ENCODE measurements around the gene SRSF5.
A peak's percentile ranks its signal among the peaks of the same experiment; 100 is the strongest.

The SRSF5 gene

DNA sequence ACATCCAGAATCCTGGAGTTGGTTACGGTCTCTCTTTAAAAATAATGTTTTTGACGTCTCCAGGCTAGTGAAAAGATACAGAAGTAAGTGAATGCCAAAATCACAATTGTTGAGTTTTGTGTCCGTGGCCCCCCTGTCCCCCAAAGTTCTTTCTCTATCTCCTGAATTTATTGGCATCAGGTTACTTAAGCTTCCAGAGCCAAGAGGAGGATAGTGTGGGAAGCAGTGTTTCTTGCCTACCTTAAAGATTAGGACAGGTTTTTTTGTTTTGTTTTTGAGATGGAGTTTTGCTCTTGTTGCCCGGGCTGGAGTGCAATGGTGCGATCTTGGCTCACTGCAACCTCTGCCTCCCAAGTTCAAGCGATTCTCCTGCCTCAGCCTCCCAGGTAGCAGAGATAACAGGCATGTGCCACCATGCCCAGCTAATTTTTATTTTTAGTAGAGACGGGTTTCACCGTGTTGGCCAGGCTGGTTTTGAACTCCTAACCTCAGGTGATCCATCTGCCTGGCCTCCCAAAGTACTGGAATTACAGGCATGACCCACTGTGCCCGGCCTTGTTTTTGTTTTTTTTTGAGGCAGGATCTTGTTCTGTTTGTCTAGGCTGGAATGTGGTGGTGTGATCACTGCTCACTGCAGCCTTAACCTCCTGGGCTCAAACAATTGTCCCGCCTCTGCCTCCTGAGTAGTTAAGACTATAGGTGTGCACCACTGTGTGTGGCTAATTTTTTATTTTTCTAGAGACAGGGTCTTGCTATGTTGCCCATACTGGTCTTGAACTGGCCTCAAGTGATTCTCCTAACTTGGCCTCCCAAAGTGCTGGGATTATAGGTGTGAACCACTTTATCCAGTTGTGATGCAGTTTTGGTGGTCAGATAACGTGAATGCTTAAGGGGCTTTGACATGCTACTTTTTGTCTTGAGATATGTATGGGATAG, 5.4 kb downstream of the SRSF5 start:
- DNase-seq: no peak

DNA sequence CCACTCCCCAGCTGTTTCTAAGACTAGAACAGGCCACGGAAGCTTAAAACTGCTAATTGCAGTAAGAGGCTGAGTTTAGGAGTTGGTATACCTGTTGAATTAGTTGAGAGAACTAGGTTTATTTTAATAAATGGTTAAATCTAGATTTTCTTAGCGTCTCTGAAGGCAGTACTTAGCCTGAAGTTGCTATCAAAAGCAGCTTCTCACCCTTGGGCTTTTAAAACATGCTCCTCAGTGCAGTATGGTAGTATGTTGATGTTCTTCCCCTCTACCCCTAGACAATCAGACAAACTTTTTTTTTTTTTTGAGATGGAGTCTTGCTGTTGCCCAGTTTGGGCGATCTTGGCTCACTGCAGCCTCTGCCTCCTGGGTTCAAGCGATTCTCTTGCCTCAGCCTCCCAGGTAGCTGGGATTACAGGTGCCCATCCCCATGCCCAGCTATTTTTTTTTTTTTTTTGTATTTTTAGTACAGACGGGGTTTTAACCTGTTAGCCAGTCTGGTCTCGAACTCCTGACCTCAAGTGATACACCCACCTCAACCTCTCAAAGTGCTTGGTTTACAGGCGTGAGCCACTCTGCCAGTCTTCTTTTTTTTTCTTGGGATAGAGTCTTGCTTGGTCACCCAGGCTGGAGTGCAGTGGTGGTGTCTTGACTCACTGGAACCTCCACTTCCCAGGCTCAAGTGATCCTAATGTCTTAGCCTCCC, 6.8 kb downstream of the SRSF5 start:
- DNase-seq: no peak

DNA sequence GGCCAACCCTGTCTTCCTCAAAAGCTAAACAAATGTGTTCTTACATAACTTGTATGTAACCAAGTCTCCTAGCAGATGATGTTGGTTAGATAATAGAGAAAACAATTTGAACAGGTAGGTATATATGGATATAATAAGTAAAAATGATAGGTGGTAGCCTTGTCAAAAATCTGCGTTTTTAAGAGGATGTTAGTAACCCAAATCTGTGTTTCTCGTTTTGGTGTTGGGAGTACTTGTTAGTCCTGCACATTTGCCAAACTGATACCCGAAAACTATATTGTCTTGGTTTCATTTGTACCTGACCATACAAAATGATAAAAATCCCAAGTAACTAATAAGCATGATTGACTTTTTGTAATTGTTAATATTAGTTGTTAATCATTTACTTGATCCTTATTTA, 8.1 kb downstream of the SRSF5 start:
- DNase-seq: no peak

DNA sequence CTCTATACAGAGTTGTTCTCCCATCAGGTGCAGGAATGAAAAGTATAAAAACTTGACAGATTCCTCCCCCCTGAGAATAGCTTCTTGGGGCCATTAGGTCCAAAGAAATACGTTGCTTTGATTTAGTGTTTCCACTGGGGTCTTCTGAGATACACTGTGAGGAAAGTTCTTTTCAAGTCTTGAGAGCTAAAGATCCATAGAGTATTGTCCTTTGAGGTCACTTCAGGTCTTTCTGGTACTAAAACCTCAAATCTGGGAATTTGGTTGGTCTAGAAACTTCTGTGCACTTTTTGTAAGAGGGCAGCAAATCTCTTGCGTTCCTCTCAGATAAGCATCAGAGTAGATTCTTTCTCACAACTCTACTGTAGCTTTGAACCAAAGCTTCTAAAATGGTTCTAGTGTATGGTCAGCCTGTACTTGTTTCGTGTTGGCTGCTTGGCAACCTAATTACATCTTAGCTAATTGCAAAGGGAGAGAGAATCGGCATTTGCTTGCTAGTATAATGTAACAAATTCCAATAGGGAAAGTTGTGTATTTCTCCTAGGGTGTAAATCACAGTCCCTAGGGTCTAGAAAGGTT, 10.0 kb downstream of the SRSF5 start:
- no peak for DNase-seq

DNA sequence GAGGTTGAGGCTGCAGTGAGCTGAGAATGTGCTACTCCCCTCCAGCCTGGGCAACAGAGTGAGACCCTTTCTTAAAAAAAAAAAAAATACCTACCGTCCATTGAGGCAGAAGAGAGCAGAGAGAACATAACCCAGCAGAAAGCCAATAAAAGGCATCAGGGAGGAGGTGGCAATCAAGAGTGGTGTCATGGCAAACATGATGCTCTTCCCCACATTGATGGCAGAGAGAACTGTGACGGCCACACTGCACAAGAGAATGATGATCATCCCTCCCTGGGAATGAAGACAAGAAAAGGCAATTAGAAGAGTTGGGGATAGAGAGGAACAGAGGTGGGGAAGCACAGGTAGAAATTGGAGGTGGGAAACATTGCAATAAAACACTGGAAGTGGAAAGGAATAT, 12.1 kb downstream of the SRSF5 start:
- no peak for DNase-seq

DNA sequence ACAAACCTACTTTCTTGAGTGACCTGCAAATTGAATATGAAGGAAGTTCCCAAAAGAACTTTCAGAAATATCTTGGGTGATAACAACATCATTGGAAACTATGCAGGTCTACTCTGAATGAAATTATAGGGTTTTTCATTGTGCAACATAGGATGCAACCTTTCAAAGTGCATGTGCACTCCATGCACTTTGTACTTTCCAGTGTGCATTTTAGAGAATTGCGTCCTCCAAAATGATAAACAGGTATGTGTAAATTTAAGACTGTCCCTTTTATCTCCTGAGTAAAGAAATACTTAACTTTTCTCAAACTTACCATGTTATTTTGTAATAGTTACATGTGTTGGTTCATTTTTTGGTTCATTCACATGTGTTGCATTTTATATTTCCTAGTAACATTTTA, 13.2 kb downstream of the SRSF5 start:
- DNase-seq: no peak

DNA sequence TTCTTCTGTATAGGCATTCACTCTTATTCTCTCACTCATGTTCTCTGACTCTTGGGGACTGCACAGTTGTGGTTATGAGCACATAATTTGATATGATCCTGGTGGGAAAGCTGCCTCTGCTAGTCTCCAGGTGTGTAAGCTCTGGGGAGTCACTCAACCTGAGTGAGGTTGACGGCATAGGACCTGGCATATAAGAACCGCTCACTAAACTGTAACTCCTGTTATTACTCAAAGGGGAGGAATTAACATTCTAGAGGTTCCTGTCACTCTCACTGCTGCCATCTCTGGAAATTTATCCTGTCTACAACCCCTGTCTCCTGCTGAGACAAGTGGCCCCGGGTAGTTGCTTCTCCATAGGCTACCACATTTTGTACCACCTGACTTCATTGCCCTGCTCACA, 14.0 kb downstream of the SRSF5 start:
- no peak for DNase-seq

DNA sequence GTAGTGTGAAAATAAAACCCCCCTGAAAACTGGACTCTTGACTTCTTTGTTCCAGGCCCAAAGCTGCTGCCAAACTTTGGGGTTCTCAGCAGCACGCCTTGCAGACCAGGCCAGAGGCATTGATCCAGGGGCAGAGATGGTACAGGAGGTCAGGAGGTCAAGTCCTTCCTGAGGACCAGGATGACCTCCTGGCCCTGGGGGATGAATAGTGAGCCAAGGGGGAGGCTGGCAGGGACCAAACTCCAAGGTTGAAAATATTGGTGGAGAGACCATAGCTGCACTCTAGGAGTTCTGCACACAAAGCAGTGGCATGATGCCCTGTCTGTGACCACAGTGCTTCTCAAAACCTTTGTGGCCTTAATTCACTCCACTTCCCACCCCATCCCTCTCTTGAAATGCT, 18.0 kb downstream of the SRSF5 start:
- no peak for DNase-seq

DNA sequence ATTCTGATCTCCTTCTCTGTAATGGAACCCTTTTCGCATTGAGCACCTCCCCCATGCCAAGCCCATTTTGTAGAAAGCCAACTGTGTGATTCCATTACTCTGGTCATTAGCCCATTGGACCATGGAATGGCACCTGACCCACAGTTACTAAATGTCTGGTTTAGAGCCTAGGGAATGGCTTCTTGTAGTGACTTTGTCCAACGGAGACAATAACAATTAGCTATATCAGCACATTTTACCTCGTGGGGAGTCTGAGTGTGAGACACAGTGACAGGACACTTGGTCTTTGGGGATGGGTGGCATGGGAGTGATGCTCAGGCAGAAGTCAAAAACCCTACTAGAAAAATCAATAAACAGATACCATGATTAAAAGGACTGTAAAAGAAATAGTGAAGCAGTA, 19.7 kb downstream of the SRSF5 start:
- DNase-seq: no peak

DNA sequence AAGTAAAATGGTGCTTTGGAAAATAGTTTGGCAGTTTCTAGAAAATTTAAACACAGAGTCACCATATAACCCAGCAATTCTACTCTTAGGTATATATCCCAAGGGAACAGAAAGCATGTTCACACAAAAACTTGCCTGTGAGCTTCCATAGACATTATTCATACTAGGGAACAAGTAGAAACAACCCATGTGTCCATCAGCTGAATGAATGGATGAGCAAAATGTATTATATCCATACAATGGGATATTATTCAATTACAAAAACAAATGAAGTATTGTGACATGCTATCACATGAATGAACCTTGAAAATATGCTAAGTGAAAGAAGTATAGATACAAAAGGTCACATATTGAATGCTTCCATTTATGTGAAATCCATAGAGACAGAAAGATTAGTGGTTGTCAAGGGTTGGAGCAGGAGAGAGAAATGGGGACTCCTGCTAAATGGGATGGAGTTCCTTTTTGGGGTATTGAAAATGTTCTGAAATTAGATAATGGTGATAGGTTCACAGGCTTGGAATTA, 22.2 kb downstream of the SRSF5 start:
- DNase-seq: no peak

DNA sequence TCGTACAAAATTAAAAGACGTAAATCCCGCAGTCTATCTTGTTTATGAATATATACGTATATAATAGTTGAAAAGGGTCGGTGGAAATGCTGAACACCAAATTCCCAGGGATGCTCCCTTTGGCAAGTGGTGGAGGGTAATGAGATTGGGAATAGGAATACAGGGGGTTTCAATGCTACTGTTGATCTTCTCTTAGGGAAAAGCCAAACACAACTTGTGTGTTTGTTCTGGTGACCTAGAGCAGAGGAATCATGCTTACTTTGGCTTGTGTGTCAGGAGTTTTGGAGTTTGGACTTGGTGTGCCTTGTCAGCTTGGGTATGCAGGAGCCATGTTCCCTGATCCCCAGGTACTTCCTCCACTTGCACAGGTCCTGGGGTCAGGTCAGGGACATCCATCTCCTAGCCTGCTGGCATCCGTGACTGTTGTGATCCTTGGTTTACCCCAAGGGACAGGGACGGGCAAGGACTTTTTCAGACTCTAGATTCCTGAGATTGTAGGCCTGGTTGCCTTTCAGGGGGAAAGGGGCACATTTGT, 26.0 kb downstream of the SRSF5 start:
- no peak for DNase-seq

DNA sequence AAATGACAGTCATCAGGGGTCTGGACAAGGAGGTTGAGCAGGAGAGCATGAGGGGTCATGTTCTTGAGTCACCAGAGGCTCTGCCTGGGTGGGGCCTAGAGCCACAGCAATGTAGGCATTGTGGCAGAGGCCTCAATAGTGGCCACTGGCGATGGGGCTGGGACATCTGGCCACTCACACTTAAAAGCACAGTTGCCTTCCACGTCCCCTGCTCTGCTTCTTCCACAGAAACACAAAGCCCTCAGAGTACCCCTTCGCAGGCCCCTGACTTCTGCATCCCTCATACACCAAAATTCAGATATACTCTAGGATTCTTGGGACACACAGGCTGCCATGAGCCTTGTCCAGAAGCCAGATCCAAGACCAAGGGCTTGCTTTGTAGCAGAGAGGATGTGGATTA, 27.8 kb downstream of the SRSF5 start:
- no peak for DNase-seq

DNA sequence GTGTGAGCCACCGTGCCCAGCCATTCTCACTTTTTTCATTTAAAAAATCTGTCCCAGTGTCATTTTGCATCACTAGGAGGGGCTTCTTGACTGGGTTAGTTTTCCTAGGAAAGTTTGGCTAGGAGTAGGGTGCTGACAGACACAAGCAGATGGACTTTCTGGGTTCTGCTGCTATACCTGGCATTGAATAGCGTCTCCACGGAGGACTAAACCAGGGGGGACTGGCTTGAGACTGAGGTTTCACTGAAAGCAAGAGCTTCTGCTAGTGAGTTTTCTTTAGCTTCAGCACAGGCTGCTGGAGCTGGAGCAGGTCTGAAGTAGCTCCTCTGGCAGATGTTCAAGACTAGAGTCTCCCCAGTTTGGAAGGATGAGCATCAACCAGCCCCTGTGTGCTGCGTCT, 28.7 kb downstream of the SRSF5 start:
- no peak for DNase-seq

DNA sequence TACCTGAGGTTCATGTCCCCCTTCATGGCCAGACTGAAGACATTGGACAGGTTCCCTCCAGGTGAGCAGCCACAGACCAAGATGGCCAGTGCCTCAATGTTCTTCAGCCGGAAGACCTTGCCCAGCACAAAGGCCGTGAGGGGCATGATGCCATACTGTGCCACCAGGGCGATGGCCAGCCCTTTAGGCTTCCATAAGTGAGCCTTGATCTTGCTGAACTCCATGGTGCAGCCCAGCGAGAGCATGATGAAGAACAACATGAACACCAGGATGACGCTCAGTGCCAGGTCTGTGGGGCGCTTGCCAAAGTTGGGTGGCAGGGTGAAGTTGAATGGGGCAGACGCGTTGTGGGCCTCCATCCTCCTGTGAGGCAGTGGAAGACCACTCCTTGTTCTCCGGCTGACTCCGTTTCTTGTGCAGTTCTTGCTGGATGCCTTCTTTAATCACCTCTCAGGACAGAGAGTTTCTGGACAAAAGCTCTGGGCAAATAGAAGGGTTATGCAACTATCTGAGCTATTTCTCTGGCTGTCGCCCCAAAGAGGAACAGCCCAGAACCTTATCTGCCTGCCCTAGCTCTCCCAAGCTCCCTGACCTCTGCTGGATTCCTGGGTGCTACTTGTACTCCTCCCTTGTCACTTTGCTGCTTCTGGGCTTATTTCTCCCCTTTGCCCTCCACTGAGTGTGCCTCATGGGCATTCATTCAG, 30.0 kb downstream of the SRSF5 start, which contains the start of gene SLC10A1:
TSS of gene SLC10A1 (minus strand) at position 445 of the 704 bp plus-strand sequence. CDS start at position 359, 86 bp downstream.
- no peak for DNase-seq

DNA sequence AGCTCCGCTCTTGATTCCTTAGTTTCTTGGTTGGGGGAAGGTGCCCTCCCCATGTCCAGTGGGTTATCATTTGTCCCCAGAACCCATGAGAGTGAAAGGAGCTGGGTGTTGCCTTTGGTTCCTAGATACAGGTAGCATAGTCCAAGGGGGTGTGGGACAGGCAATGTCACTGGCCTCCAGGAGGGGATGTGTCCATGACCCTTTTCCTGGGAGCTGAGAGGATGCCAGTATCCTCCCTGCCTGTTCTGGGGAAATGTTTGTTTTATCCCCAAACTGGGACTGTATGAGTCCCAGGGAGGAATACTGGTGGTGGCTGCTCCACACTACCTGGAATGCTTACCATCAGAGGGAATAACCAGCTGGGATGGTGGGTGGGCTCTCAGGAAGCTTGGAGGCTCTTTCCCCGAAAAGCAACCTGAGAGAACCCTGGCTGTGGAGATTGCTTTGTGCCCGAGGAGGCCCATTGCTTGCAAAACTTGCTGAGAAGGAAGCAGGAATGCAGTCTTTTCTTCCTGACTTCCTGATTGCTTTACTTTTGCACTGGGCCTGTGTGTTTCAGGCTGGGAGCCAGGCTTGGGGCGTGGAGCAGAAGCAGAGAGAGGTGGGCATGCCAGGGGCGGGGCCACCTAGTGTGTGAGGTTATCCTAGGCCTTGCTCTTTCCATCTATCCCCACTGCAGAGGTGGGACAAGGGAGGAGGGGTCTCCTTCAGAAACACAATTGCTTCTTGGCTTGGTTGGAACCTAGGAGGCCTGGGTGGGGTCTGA, 30.8 kb downstream of the SRSF5 start:
- DNase-seq: no peak

DNA sequence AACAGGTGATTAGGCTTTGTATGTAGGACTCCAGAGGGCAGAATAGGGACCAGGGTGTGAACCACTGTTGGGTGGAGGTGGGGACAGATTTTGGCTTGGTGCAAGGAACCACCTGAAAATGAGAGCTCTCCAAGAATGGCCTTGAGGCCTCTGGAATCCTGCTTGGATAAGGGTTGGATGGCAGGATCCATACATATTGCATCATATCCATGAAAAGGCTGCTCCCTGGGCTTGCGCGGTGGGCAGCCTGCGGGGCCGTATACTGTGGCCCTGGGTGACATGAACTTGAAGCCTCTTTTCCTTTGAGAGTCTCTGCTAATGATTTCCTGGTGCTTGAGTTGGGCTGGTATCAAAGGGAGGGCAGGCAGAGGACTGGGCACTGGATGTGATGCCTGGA, 31.4 kb downstream of the SRSF5 start:
- no peak for DNase-seq

DNA sequence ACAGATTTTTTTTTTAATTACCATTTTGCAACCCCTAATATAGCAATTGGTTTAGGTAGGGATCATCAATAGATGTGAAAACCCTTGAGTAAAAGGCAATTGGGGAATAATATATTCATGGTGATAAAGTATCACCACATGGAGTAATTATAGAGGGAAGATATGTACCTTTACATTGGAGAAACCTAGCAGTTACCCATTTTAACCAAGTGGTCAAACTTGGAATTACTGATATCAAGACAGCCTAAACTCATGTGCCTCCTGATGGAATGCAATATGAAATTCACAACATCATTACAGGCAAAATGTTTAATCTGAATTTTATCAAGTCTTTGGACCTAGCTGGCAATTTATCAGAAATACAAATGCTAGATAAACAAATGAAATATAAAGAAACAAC, 36.8 kb downstream of the SRSF5 start:
- DNase-seq: no peak

DNA sequence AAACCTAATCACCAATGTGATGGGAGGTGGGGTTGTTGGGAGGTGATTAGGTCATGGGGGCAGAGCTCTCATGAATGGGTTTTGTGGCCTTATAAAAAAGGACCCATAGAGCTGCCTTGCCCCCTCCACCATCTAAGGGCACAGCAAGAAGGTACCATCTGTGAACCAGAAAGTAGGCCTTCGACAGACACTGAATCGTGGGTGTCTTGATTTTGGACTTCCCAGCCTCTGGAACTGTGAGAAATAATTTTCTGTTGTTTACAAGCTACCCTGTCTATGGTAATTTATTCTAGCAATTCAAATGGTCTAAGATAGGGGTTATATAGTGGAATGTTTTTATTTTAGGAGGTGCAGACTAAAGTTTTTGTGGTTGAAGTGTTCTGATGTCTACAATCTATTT, 38.0 kb downstream of the SRSF5 start:
- no peak for DNase-seq

DNA sequence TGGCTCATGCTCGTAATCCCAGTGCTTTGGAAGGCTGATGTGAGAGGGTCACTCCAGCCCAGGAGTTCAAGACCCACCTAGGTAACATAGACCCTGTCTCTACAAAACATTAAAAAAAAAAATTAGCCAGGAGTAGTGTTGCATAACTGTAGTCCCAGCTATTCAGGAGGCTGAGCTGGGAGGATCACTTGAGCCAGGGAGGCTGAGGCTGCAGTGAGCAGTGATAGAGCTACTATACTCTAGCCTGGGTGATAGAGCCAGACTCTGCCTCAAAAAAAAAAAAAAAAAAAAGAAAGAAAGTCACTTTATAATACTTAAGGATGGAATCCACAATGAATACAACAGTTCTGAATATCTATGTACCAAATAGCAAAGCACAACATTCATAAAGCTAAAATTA, 40.2 kb downstream of the SRSF5 start:
- DNase-seq: no peak

DNA sequence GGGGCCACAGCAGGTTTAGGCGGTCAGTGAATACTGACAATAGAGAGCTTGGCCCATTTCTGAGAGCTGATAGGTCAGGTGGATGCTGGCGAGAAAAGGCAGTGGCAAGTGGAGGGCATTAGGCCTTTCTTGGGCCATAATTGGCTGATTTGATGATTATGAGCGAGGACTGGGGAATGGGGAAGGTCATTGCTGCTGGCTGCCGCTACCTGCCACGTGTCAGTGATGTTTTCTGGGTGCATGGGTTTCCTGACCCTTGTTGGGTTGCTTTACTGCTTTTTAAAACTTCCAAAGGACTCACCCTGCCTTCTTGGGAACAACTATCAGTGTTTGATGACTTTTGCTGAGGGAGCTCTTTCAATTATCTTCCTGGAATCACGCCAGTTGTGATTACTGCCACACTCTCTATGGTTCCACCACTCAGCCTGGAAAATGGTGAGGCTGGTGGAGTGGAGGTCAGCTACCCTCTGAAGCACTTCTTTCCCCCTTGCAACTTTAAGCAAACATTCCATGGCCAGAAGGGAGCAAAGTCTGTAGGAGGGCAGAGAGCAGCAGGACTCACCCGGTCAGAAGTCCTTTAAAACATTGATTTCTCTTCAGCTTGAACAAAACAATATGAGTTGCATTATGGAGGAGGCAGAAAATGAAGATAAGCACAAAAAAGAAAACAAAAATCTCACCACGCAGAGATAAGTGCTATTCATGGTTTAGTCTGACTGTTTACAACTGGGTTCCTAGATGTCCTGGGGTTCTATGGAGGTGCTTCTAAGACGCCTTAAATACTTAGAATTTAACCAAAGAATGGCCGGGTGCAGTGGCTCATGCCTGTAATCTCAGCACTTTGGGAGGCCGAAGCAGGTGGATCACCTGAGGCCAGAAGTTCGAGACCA, 42.2 kb downstream of the SRSF5 start:
- peak; percentile 55 for DNase-seq
